Naive B cell (primary cell): ENCODE measurements around the gene DUS1L. TPM values are rescaled to one million over a fixed set of nuclear protein-coding genes. Genes with fewer than 3 reads are reported as not detected.

Experiments
- ATAC-seq, 2 donors: fragments of 150-1000 bp; cut with Tn5 transposase; 2 replicates each; pipeline ENCODE4 v1.10.0; 2021; ENCODE audit warnings: low read depth in 2 of 2, mild to moderate bottlenecking in 2 of 2, moderate library complexity in 2 of 2
- DNase-seq: peaks from one replicate; pipeline ENCODE4 v3.0.0; 2022
- H3K27ac Mint-ChIP-seq, 6 donors: one replicate each; pipeline ENCODE4 v1.8.0; 2020 to 2022; ENCODE audit warnings: mild to moderate bottlenecking in 6 of 6, mixed read lengths in 6 of 6, moderate library complexity in 5 of 6, inconsistent platforms in 2 of 6
- H3K27me3 Mint-ChIP-seq, 3 donors: one replicate each; pipeline ENCODE4 v1.8.0; 2021 to 2022; ENCODE audit warnings: mixed read lengths in 3 of 3, mild to moderate bottlenecking in 1 of 3
- H3K36me3 Mint-ChIP-seq, 2 donors: one replicate each; pipeline ENCODE4 v1.8.0; 2020 to 2022; ENCODE audit warnings: mixed read lengths in 2 of 2, inconsistent platforms in 1 of 2, mild to moderate bottlenecking in 1 of 2
- H3K4me1 Mint-ChIP-seq, 3 donors: one replicate each; pipeline ENCODE4 v1.8.0; 2020 to 2022; ENCODE audit warnings: mixed read lengths in 3 of 3, inconsistent platforms in 1 of 3, mild to moderate bottlenecking in 1 of 3, moderate library complexity in 1 of 3
- H3K4me3 Mint-ChIP-seq, 8 donors: one replicate each; pipeline ENCODE4 v1.8.0; 2020 to 2022; ENCODE audit warnings: mild to moderate bottlenecking in 8 of 8, mixed read lengths in 8 of 8, moderate library complexity in 8 of 8, inconsistent platforms in 2 of 8
- H3K9me3 Mint-ChIP-seq, 7 donors: one replicate each; pipeline ENCODE4 v1.8.0; 2020 to 2022; ENCODE audit warnings: mixed read lengths in 7 of 7, mild to moderate bottlenecking in 5 of 7, inconsistent platforms in 2 of 7, moderate library complexity in 1 of 7
- polyA plus RNA-seq, 6 donors: library from polyadenylated mRNA; unstranded; fragments of 300-500 nt; fragmentation: Illumina TruSeq; gene quantifications; one replicate each; pipeline ENCODE4 v1.2.3, GENCODE V29; 2021; ENCODE audit warnings: low read depth in 6 of 6

Gene DUS1L
- 10 to 100 TPM; 52.4 to 86.5 (median 68.2) TPM for polyA plus RNA-seq

- peak within 1 kb of the TSS; percentile 78 to 92 (median 86) for H3K4me3 Mint-ChIP-seq
- ATAC-seq (peak; percentile 87 to 89), DNase-seq (peak; percentile 64)
- H3K27ac Mint-ChIP-seq = peak within 1 kb of the TSS; percentile 54 to 93 (median 90)
- H3K4me1 Mint-ChIP-seq = peaks cover 0 to 8% (median 0%) of the 10 kb centered on the region in 3 donors
- H3K9me3 Mint-ChIP-seq = no peaks in the 10 kb centered on the region
- H3K27me3 Mint-ChIP-seq = no peaks in the 10 kb centered on the region
- no peaks in the 10 kb centered on the region for H3K36me3 Mint-ChIP-seq
Measured at GRCh38 chr17:82065638-82066303, at the start of gene DUS1L. Gene DUS1L, minus strand, starts transcription at chr17:82065804. Its CDS starts 745 bp downstream, at chr17:82065059.

GRCh38 chr17:82114872-82115271 is 49.3 kb upstream of the DUS1L start:
- Mint-ChIP-seq H3K9me3 (no peaks in the 10 kb centered on the region), H3K36me3 (no peaks in the 10 kb centered on the region), H3K4me1 (no peaks in the 10 kb centered on the region), H3K27me3 (no peaks in the 10 kb centered on the region), H3K27ac (no peak overlapping the region), H3K4me3 (no peak overlapping the region)
- DNase-seq (no peak), ATAC-seq (no peak)

GRCh38 chr17:82114447-82114846 is 48.8 kb upstream of the DUS1L start:
- no peak overlapping the region for H3K4me3 Mint-ChIP-seq
- H3K27ac Mint-ChIP-seq = no peak overlapping the region
- H3K36me3 Mint-ChIP-seq = no peaks in the 10 kb centered on the region
- H3K4me1 Mint-ChIP-seq = no peaks in the 10 kb centered on the region
- ATAC-seq (no peak), DNase-seq (no peak)
- no peaks in the 10 kb centered on the region for H3K9me3 Mint-ChIP-seq
- H3K27me3 Mint-ChIP-seq = no peaks in the 10 kb centered on the region

- no peak overlapping the region for H3K4me3 Mint-ChIP-seq
- no peaks in the 10 kb centered on the region for H3K9me3 Mint-ChIP-seq
- H3K27ac Mint-ChIP-seq = no peak overlapping the region
- H3K4me1 Mint-ChIP-seq = peaks cover 0 to 2% (median 0%) of the 10 kb centered on the region in 3 donors
- DNase-seq (no peak), ATAC-seq (no peak)
- no peaks in the 10 kb centered on the region for H3K36me3 Mint-ChIP-seq
- H3K27me3 Mint-ChIP-seq = no peaks in the 10 kb centered on the region
Measured at GRCh38 chr17:82113941-82114340, 48.3 kb upstream of the DUS1L start.

- H3K9me3 Mint-ChIP-seq = no peaks in the 10 kb centered on the region
- no peak overlapping the region for H3K27ac Mint-ChIP-seq
- H3K27me3 Mint-ChIP-seq = no peaks in the 10 kb centered on the region
- no peak overlapping the region for H3K4me3 Mint-ChIP-seq
- no peaks in the 10 kb centered on the region for H3K36me3 Mint-ChIP-seq
- H3K4me1 Mint-ChIP-seq = peaks cover 0 to 7% (median 0%) of the 10 kb centered on the region in 3 donors
- DNase-seq (no peak), ATAC-seq (no peak)
Measured at GRCh38 chr17:82113422-82113821, 47.8 kb upstream of the DUS1L start.

GRCh38 chr17:82112914-82113311 is 47.3 kb upstream of the DUS1L start:
- Mint-ChIP-seq H3K27me3 (no peaks in the 10 kb centered on the region), H3K27ac (no peak overlapping the region), H3K9me3 (no peaks in the 10 kb centered on the region), H3K4me3 (no peak overlapping the region), H3K36me3 (no peaks in the 10 kb centered on the region), H3K4me1 (peaks cover 0 to 8% (median 0%) of the 10 kb centered on the region in 3 donors)
- ATAC-seq (no peak), DNase-seq (no peak)

- H3K27me3 Mint-ChIP-seq = no peaks in the 10 kb centered on the region
- H3K27ac Mint-ChIP-seq = no peak overlapping the region
- ATAC-seq = no peak
- H3K4me1 Mint-ChIP-seq = peaks cover 0 to 8% (median 0%) of the 10 kb centered on the region in 3 donors
- H3K36me3 Mint-ChIP-seq = no peaks in the 10 kb centered on the region
- H3K4me3 Mint-ChIP-seq = no peak overlapping the region
- no peak for DNase-seq
- no peaks in the 10 kb centered on the region for H3K9me3 Mint-ChIP-seq
Measured at GRCh38 chr17:82112181-82112913, 46.7 kb upstream of the DUS1L start.

- Mint-ChIP-seq H3K27ac (peak overlapping the region in 2 of 6 donors; percentile 32 to 85), H3K36me3 (no peaks in the 10 kb centered on the region), H3K9me3 (no peaks in the 10 kb centered on the region), H3K4me3 (peak overlapping the region in 2 of 8 donors; percentile 16 to 42), H3K4me1 (peaks cover 8 to 22% (median 12%) of the 10 kb centered on the region in 3 donors), H3K27me3 (no peaks in the 10 kb centered on the region)
- ATAC-seq (no peak), DNase-seq (no peak)
Measured at GRCh38 chr17:82110298-82110697, 44.7 kb upstream of the DUS1L start.

GRCh38 chr17:82108961-82109475 is 43.4 kb upstream of the DUS1L start:
- Mint-ChIP-seq H3K27me3 (no peaks in the 10 kb centered on the region), H3K4me3 (peak overlapping the region in 4 of 8 donors; percentile 30 to 67 (median 52)), H3K36me3 (no peaks in the 10 kb centered on the region), H3K27ac (peak overlapping the region in 2 of 6 donors; percentile 5 to 26), H3K4me1 (peaks cover 8 to 30% (median 17%) of the 10 kb centered on the region in 3 donors), H3K9me3 (no peaks in the 10 kb centered on the region)
- DNase-seq (no peak), ATAC-seq (no peak)

- H3K9me3 Mint-ChIP-seq = no peaks in the 10 kb centered on the region
- ATAC-seq (no peak), DNase-seq (no peak)
- H3K36me3 Mint-ChIP-seq = no peaks in the 10 kb centered on the region
- no peaks in the 10 kb centered on the region for H3K27me3 Mint-ChIP-seq
- peaks cover 8 to 30% (median 17%) of the 10 kb centered on the region in 3 donors for H3K4me1 Mint-ChIP-seq
- H3K4me3 Mint-ChIP-seq = peak overlapping the region in 6 of 8 donors; percentile 40 to 93 (median 58)
- peak overlapping the region in 2 of 6 donors; percentile 5 to 6 for H3K27ac Mint-ChIP-seq
Measured at GRCh38 chr17:82108496-82108945, 42.9 kb upstream of the DUS1L start.

- peak overlapping the region in 2 of 6 donors; percentile 6 to 47 for H3K27ac Mint-ChIP-seq
- no peak for ATAC-seq
- H3K27me3 Mint-ChIP-seq = no peaks in the 10 kb centered on the region
- H3K9me3 Mint-ChIP-seq = no peaks in the 10 kb centered on the region
- DNase-seq = no peak
- H3K36me3 Mint-ChIP-seq = no peaks in the 10 kb centered on the region
- H3K4me1 Mint-ChIP-seq = peaks cover 8 to 30% (median 18%) of the 10 kb centered on the region in 3 donors
- H3K4me3 Mint-ChIP-seq = peak overlapping the region in 4 of 8 donors; percentile 51 to 93 (median 75)
Measured at GRCh38 chr17:82108038-82108437, 42.4 kb upstream of the DUS1L start.

GRCh38 chr17:82107341-82107860 is 41.8 kb upstream of the DUS1L start:
- Mint-ChIP-seq H3K27ac (peak overlapping the region in 1 of 6 donors; percentile 50), H3K27me3 (no peaks in the 10 kb centered on the region), H3K4me1 (peaks cover 8 to 30% (median 19%) of the 10 kb centered on the region in 3 donors), H3K9me3 (no peaks in the 10 kb centered on the region), H3K36me3 (no peaks in the 10 kb centered on the region), H3K4me3 (peak overlapping the region; percentile 23 to 93 (median 48))
- ATAC-seq (no peak), DNase-seq (no peak)

GRCh38 chr17:82106688-82107305 is 41.2 kb upstream of the DUS1L start:
- peaks cover 8 to 30% (median 19%) of the 10 kb centered on the region in 3 donors for H3K4me1 Mint-ChIP-seq

More at GRCh38 chr17:82106688-82107305, 41.2 kb upstream of the DUS1L start:
- H3K27ac Mint-ChIP-seq = peak overlapping the region; percentile 89 to 96 (median 92)
- ATAC-seq = peak; percentile 51 to 56
- DNase-seq = no peak
- H3K27me3 Mint-ChIP-seq = no peaks in the 10 kb centered on the region
- H3K9me3 Mint-ChIP-seq = no peaks in the 10 kb centered on the region
- H3K4me3 Mint-ChIP-seq = peak overlapping the region; percentile 92 to 96 (median 93)
- no peaks in the 10 kb centered on the region for H3K36me3 Mint-ChIP-seq
